HepG2 (cell line): ENCODE measurements around the gene IQSEC1. TPM values are rescaled to one million over a fixed set of nuclear protein-coding genes. Genes with fewer than 3 reads are reported as not detected.
A peak's percentile ranks its signal among the peaks of the same experiment; 100 is the strongest.

Experiments
- BHLHE40 ChIP-seq: IDR thresholded peaks from 2 replicates; pipeline ENCODE4 v1.6.1; 2011; ENCODE audit warnings: low read length, improper control_type of control experiment
- CEBPG ChIP-seq: IDR thresholded peaks from 2 replicates; pipeline ENCODE4 v1.6.1; 2016
- EEA1 ChIP-seq: sonication (generic); formaldehyde crosslinking; IDR thresholded peaks from 2 replicates; pipeline ENCODE4 v1.5.1; 2020; ENCODE audit warnings: mild to moderate bottlenecking, missing genetic modification reagents, borderline replicate concordance
- GTF3A ChIP-seq: sonication (generic); formaldehyde crosslinking; conservative IDR thresholded peaks from 2 replicates; pipeline ENCODE4 v1.4.0; 2020; ENCODE audit warnings: mild to moderate bottlenecking, missing genetic modification reagents
- HMG20B ChIP-seq: conservative IDR thresholded peaks from 2 replicates; pipeline ENCODE4 v1.6.1; 2016; ENCODE audit warnings: missing genetic modification reagents, missing compliant biosample characterization
- MZF1 ChIP-seq: sonication (generic); formaldehyde crosslinking; IDR thresholded peaks from 2 replicates; pipeline ENCODE4 v1.8.1; 2023; ENCODE audit warnings: mild to moderate bottlenecking, missing genetic modification reagents, borderline replicate concordance
- NCOR1 ChIP-seq: fragments of 200-600 bp; sonication (generic); IDR thresholded peaks from 2 replicates; pipeline ENCODE4 v1.7.0; 2017; ENCODE audit warnings: antibody characterized with exemption, low read length, borderline replicate concordance
- REPIN1 ChIP-seq: sonication (generic); formaldehyde crosslinking; IDR thresholded peaks from 2 replicates; pipeline ENCODE4 v1.8.0; 2022; ENCODE audit warnings: missing genetic modification reagents, low read depth, mild to moderate bottlenecking, borderline replicate concordance
- SNAI1 ChIP-seq: sonication (generic); formaldehyde crosslinking; IDR thresholded peaks from 2 replicates; pipeline ENCODE4 v1.5.0; 2020; ENCODE audit warnings: mild to moderate bottlenecking, missing genetic modification reagents, borderline replicate concordance
- ZFAT ChIP-seq: sonication (generic); formaldehyde crosslinking; conservative IDR thresholded peaks from 2 replicates; pipeline ENCODE4 v1.8.1; 2023; ENCODE audit warnings: missing genetic modification reagents, inconsistent platforms
- ZNF235 ChIP-seq: sonication (generic); formaldehyde crosslinking; IDR thresholded peaks from 2 replicates; pipeline ENCODE4 v1.8.1; 2023; ENCODE audit warnings: mild to moderate bottlenecking, missing genetic modification reagents, borderline replicate concordance
- ZNF256 ChIP-seq: sonication (generic); formaldehyde crosslinking; conservative IDR thresholded peaks from 2 replicates; pipeline ENCODE4 v1.4.0; 2020; ENCODE audit warnings: missing genetic modification reagents
- ZNF44 ChIP-seq: sonication (generic); formaldehyde crosslinking; IDR thresholded peaks from 2 replicates; pipeline ENCODE4 v1.5.1; 2020; ENCODE audit warnings: mild to moderate bottlenecking, missing genetic modification reagents
- ZNF589 ChIP-seq: sonication (generic); formaldehyde crosslinking; conservative IDR thresholded peaks from 2 replicates; pipeline ENCODE4 v1.8.0; 2022; ENCODE audit warnings: mild to moderate bottlenecking, moderate library complexity, missing genetic modification reagents
- ZNF629 ChIP-seq: sonication (generic); formaldehyde crosslinking; conservative IDR thresholded peaks from 2 replicates; pipeline ENCODE4 v1.5.0; 2020; ENCODE audit warnings: missing genetic modification reagents
- polyA plus RNA-seq, 8 experiments: library from polyadenylated mRNA; depleted of rRNA in 3 of 8; stranded (reverse) in 7 of 8; unstranded in 1 of 8; fragments of >200 nt; fragmentation: Illumina TruSeq in 4 of 8; extraction: Trizol in 4 of 8; gene quantifications; 2 replicates each; pipeline versions ENCODE4 v1.2.1 to v1.2.3, GENCODE V29; 2011 to 2016; ENCODE audit warnings: low read depth in 4 of 8, missing spikeins in 1 of 8, mixed read lengths in 1 of 8; ENCODE audit not compliant: insufficient read depth in 1 of 8
- total RNA-seq, 5 experiments: library from RNA; depleted of rRNA; stranded (reverse); fragments of >200 nt; fragmentation: Illumina TruSeq; extraction: Trizol; gene quantifications; 2 replicates each; pipeline ENCODE4 v1.2.3, GENCODE V29; 2016; ENCODE audit warnings: low read depth in 1 of 5
- TF ChIP-seq, protein P1 (sequence below): IDR thresholded peaks from 2 replicates; pipeline ENCODE4 v1.6.1; 2016; ENCODE audit warnings: low read depth
- TF ChIP-seq, protein P2 (sequence below), 2 experiments: fragments of 450-650 bp in 1 of 2; sonication (generic) in 1 of 2; formaldehyde crosslinking in 1 of 2; IDR thresholded peaks; 2 replicates each; pipeline versions ENCODE4 v1.6.1 to v1.8.0; 2016 to 2022; ENCODE audit warnings: antibody characterized with exemption in 1 of 2, mild to moderate bottlenecking in 1 of 2, missing genetic modification reagents in 1 of 2
- TF ChIP-seq, protein P3 (sequence below): fragments of 450-650 bp; IDR thresholded peaks from 2 replicates; pipeline ENCODE4 v1.6.1; 2017

Gene IQSEC1
- total and polyA plus RNA-seq, 2 of the 13 experiments (the other 11 are each of a cell fraction or from before 2014, with no cell fraction given), result 17.4 to 20.2 TPM

DNA sequence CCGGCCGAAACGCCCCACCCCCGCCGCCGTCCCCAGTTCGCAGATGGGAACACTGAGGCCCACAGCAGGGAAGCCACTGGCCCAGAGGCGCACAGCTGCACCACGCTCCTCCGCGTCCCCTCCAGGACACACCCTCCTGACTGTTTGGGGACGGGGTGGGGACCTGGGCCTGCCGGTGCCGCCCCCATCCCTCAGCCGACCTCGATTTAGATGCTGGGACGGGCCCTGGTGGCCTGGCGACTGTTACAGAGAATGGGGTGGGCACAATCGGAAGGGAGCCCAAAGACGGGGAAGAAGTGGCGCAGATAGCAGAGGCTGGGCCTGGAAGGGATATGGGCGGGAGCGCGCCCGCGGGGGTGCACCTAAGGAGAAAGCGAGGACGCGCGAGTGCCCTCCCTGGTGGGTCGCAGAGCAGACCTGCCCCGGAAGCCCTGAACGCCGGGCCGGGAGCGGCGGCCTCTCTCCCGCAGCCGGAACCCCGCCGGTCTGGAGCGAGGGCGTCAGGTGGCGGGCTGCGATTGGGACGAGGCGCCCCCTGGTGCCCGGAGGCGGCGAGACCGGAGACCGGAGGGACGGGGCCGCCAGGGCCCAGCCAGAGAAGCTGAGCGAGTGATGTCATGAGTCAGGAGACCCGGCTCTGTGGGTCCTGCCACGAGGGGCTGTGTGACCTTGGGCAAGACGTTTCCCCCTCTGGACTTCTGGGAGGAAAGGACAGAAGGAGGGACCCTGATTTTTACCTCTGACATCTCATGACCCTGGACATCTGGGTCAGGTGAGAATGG is 78.4 kb downstream of the IQSEC1 start (continued):
- TF ChIP-seq NCOR1 (no peak), ZNF235 (CRISPR knock-in tag) (no peak), ZNF629 (CRISPR knock-in tag) (peak; percentile 98), CEBPG (CRISPR knock-in tag) (0 out of 2 replicates have a peak, but pooled peaks have one; percentile 6), ZNF256 (no peak), BHLHE40 (no peak; the same call in 1 of the 2 replicates), ZNF44 (CRISPR knock-in tag) (no peak), ZFAT (CRISPR knock-in tag) (no peak), MZF1 (CRISPR knock-in tag) (no peak), GTF3A (CRISPR knock-in tag) (no peak), SNAI1 (no peak), REPIN1 (CRISPR knock-in tag) (peak; percentile 55; the same call in 1 of the 2 replicates), EEA1 (CRISPR knock-in tag) (no peak), ZNF589 (CRISPR knock-in tag) (peak; percentile 90), HMG20B (CRISPR knock-in tag) (0 out of 2 replicates have a peak, but pooled peaks have one; percentile 14)
- TF ChIP-seq, protein P1, sequence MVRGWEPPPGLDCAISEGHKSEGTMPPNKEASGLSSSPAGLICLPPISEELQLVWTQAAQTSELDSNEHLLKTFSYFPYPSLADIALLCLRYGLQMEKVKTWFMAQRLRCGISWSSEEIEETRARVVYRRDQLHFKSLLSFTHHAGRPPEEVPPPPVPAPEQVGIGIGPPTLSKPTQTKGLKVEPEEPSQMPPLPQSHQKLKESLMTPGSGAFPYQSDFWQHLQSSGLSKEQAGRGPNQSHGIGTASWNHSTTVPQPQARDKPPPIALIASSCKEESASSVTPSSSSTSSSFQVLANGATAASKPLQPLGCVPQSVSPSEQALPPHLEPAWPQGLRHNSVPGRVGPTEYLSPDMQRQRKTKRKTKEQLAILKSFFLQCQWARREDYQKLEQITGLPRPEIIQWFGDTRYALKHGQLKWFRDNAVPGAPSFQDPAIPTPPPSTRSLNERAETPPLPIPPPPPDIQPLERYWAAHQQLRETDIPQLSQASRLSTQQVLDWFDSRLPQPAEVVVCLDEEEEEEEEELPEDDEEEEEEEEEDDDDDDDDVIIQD, result peak; percentile 49; the same call in 1 of the 2 replicates
- TF ChIP-seq, protein P2, sequence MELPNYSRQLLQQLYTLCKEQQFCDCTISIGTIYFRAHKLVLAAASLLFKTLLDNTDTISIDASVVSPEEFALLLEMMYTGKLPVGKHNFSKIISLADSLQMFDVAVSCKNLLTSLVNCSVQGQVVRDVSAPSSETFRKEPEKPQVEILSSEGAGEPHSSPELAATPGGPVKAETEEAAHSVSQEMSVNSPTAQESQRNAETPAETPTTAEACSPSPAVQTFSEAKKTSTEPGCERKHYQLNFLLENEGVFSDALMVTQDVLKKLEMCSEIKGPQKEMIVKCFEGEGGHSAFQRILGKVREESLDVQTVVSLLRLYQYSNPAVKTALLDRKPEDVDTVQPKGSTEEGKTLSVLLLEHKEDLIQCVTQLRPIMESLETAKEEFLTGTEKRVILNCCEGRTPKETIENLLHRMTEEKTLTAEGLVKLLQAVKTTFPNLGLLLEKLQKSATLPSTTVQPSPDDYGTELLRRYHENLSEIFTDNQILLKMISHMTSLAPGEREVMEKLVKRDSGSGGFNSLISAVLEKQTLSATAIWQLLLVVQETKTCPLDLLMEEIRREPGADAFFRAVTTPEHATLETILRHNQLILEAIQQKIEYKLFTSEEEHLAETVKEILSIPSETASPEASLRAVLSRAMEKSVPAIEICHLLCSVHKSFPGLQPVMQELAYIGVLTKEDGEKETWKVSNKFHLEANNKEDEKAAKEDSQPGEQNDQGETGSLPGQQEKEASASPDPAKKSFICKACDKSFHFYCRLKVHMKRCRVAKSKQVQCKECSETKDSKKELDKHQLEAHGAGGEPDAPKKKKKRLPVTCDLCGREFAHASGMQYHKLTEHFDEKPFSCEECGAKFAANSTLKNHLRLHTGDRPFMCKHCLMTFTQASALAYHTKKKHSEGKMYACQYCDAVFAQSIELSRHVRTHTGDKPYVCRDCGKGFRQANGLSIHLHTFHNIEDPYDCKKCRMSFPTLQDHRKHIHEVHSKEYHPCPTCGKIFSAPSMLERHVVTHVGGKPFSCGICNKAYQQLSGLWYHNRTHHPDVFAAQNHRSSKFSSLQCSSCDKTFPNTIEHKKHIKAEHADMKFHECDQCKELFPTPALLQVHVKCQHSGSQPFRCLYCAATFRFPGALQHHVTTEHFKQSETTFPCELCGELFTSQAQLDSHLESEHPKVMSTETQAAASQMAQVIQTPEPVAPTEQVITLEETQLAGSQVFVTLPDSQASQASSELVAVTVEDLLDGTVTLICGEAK (IDR thresholded peaks at IDR 0.05), result no peak
- TF ChIP-seq, protein P2 (CRISPR knock-in tag; IDR thresholded peaks at IDR 0.05), result no peak
- TF ChIP-seq, protein P3, sequence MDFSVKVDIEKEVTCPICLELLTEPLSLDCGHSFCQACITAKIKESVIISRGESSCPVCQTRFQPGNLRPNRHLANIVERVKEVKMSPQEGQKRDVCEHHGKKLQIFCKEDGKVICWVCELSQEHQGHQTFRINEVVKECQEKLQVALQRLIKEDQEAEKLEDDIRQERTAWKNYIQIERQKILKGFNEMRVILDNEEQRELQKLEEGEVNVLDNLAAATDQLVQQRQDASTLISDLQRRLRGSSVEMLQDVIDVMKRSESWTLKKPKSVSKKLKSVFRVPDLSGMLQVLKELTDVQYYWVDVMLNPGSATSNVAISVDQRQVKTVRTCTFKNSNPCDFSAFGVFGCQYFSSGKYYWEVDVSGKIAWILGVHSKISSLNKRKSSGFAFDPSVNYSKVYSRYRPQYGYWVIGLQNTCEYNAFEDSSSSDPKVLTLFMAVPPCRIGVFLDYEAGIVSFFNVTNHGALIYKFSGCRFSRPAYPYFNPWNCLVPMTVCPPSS, result no peak
